Activated CD4-positive, alpha-beta T cell treated with anti-CD3 and anti-CD28 coated beads for 36 hours (primary cell): ENCODE measurements around the gene CDK5R2. TPM values are rescaled to one million over a fixed set of nuclear protein-coding genes. Genes with fewer than 3 reads are reported as not detected.

Experiments
- ATAC-seq: fragments of 200-7000 bp; cut with Tn5 transposase; one replicate; pipeline ENCODE4 v1.10.0; 2021; ENCODE audit warnings: mild to moderate bottlenecking, moderate library complexity
- CTCF ChIA-PET: fragments of 350-600 bp; sonication (Branson Sonifier 250); formaldehyde crosslinking; loops from one replicate; lab custom pipeline; 2021; ENCODE audit warnings: antibody characterized with exemption; lab: Charles Lee
- POLR2A ChIA-PET: fragments of 350-600 bp; sonication (Branson Sonifier 250); formaldehyde crosslinking; loops from one replicate; lab custom pipeline; 2021; ENCODE audit warnings: antibody characterized with exemption, inconsistent platforms; lab: Charles Lee
- DNase-seq: peaks from one replicate; pipeline ENCODE4 v3.0.0-alpha.2; 2020
- H3K27ac Mint-ChIP-seq: one replicate; pipeline ENCODE4 v1.8.0; 2021; ENCODE audit warnings: mixed read lengths
- H3K27me3 Mint-ChIP-seq: one replicate; pipeline ENCODE4 v1.8.0; 2021; ENCODE audit warnings: mixed read lengths
- H3K36me3 Mint-ChIP-seq: one replicate; pipeline ENCODE4 v1.8.0; 2021; ENCODE audit warnings: low read depth, mixed read lengths
- H3K4me1 Mint-ChIP-seq: one replicate; pipeline ENCODE4 v1.8.0; 2021; ENCODE audit warnings: mixed read lengths
- H3K4me3 Mint-ChIP-seq: one replicate; pipeline ENCODE4 v1.8.0; 2021; ENCODE audit warnings: mild to moderate bottlenecking, moderate library complexity, mixed read lengths
- H3K9me3 Mint-ChIP-seq: one replicate; pipeline ENCODE4 v1.8.0; 2021; ENCODE audit warnings: low read depth, mixed read lengths
- intact Hi-C, 2 experiments: fragments of 100-400 bp; cut with DNase I in 1 of 2; cut with micrococcal nuclease in 1 of 2; formaldehyde crosslinking; loops; one replicate each; pipeline versions ENCODE4 v1.14.2 to v1.15.1; 2022 to 2024; cut with DNase I, micrococcal nuclease
- microRNA-seq: library from miRNA; unstranded; fragments of <30 nt; microRNA quantifications from one replicate; pipeline ENCODE4 v1.2.0, GENCODE V29; 2021; ENCODE audit warnings: borderline replicate concordance
- total RNA-seq, 2 experiments: library from RNA; stranded (reverse); gene quantifications; one replicate each; pipeline ENCODE4 v1.2.3, GENCODE V29; 2021

Gene CDK5R2
- total RNA-seq, 2 experiments from 2014 or later, result not detected

- ChIA-PET CTCF (interaction anchor here (1.0 kb wide), 1 partner anchor 13 kb away, joined by 5 read pairs; no protein-coding TSS in a partner anchor), POLR2A (no interaction called here)
- Mint-ChIP-seq H3K27ac (no peak overlapping the region), H3K27me3 (peaks cover 35% of the 10 kb centered on the region), H3K36me3 (no peaks in the 10 kb centered on the region), H3K4me1 (no peaks in the 10 kb centered on the region), H3K4me3 (no peak overlapping the region), H3K9me3 (no peaks in the 10 kb centered on the region)
- DNase-seq (no peak), ATAC-seq (no peak)
- intact Hi-C loops, result no loop called here
Observed at GRCh38 chr2:219009294-219009693, 49.8 kb downstream of the CDK5R2 start.

GRCh38 chr2:219010162-219010756 lies 50.8 kb downstream of the CDK5R2 start:
- H3K4me1 Mint-ChIP-seq, result no peaks in the 10 kb centered on the region
- peaks cover 35% of the 10 kb centered on the region for H3K27me3 Mint-ChIP-seq
- CTCF ChIA-PET, result interaction anchor here (0.6 to 1.4 kb wide), 6 partner anchors 11 to 164 kb away, joined by 3 to 5 read pairs (median 3); no protein-coding TSS in a partner anchor
- POLR2A ChIA-PET, result no interaction called here
- peak; percentile 52 for DNase-seq
- ATAC-seq, result peak; percentile 73
- intact Hi-C loops, result no loop called here
- H3K9me3 Mint-ChIP-seq, result no peaks in the 10 kb centered on the region
- no peak overlapping the region for H3K27ac Mint-ChIP-seq
- no peak overlapping the region for H3K4me3 Mint-ChIP-seq
- no peaks in the 10 kb centered on the region for H3K36me3 Mint-ChIP-seq

GRCh38 chr2:219010873-219011272 lies 51.4 kb downstream of the CDK5R2 start:
- intact Hi-C loops, result no loop called here
- Mint-ChIP-seq H3K4me1 (no peaks in the 10 kb centered on the region), H3K36me3 (no peaks in the 10 kb centered on the region), H3K27ac (no peak overlapping the region), H3K27me3 (peaks cover 28% of the 10 kb centered on the region), H3K4me3 (no peak overlapping the region), H3K9me3 (no peaks in the 10 kb centered on the region)
- ChIA-PET CTCF (interaction anchor here (0.8 to 1.4 kb wide), 5 partner anchors 12 to 485 kb away, joined by 3 to 5 read pairs (median 3); no protein-coding TSS in a partner anchor), POLR2A (no interaction called here)
- no peak for ATAC-seq
- DNase-seq, result no peak

Small RNAs within 50 kb of the gene (microRNA-seq; reads per million reads assigned to microRNA genes)
- 5.3 reads per million, percentile 16 among the genes with 10 or more reads in this experiment for gene MIR375

Other genes with a start within 250 kb of the CDK5R2 start
- gene TTLL4, start 248.8 kb upstream of the CDK5R2 start, total RNA-seq, result 10 to 100 TPM; 33.7 to 46.6 TPM
- under 1 TPM; 0.12 to 0.16 TPM for gene CYP27A1, start 177.5 kb upstream of the CDK5R2 start, total RNA-seq
- gene PRKAG3, start 127.9 kb upstream of the CDK5R2 start, total RNA-seq, result not detected
- gene WNT6, start 99.9 kb upstream of the CDK5R2 start, total RNA-seq, result under 1 TPM in 1 of 2 experiments, not detected in 1; 0.30 TPM
- 1 to 10 TPM; 5.4 to 6.0 TPM for gene WNT10A, start 78.8 kb upstream of the CDK5R2 start, total RNA-seq
- gene FEV, start 25.5 kb downstream of the CDK5R2 start, total RNA-seq, result not detected
- gene CRYBA2, start 33.8 kb downstream of the CDK5R2 start, total RNA-seq, result not detected
- gene CFAP65, start 81.8 kb downstream of the CDK5R2 start, total RNA-seq, result not detected
- gene IHH, start 101.3 kb downstream of the CDK5R2 start, total RNA-seq, result under 1 TPM in 1 of 2 experiments, not detected in 1; 0.12 TPM
- 10 to 100 TPM; 20.7 to 23.8 TPM for gene NHEJ1, start 201.1 kb downstream of the CDK5R2 start, total RNA-seq
- gene SLC23A3, start 210.4 kb downstream of the CDK5R2 start, total RNA-seq, result 1 to 10 TPM; 1.2 to 1.9 TPM
- gene CNPPD1, start 217.3 kb downstream of the CDK5R2 start, total RNA-seq, result 10 to 100 TPM; 38.7 to 41.4 TPM
- gene RETREG2, start 218.6 kb downstream of the CDK5R2 start, total RNA-seq, result 10 to 100 TPM; 58.8 to 70.1 TPM
- 10 to 100 TPM; 21.5 to 27.6 TPM for gene ZFAND2B, start 247.1 kb downstream of the CDK5R2 start, total RNA-seq